ENCODE results near the gene SNX10.

The SNX10 gene

GRCh38 chr7:26337232-26337865 lies 45.7 kb downstream of the SNX10 start:
- no peak for DNase-seq

- DNase-seq, result no peak
Observed at GRCh38 chr7:26340476-26341018, 48.9 kb downstream of the SNX10 start.

- no peak for DNase-seq
Observed at GRCh38 chr7:26343320-26343832, 51.7 kb downstream of the SNX10 start.

- DNase-seq, result no peak
Observed at GRCh38 chr7:26343837-26344236, 52.2 kb downstream of the SNX10 start.

- DNase-seq, result no peak
Observed at GRCh38 chr7:26345202-26345601, 53.5 kb downstream of the SNX10 start.

GRCh38 chr7:26345837-26346236 lies 54.2 kb downstream of the SNX10 start:
- DNase-seq, result no peak

GRCh38 chr7:26346611-26347203 lies 55.0 kb downstream of the SNX10 start:
- no peak for DNase-seq

GRCh38 chr7:26348234-26348851 lies 56.7 kb downstream of the SNX10 start:
- DNase-seq, result no peak

GRCh38 chr7:26349005-26349915 lies 57.6 kb downstream of the SNX10 start:
- peak; percentile 41 to 78 for DNase-seq

- no peak for DNase-seq
Observed at GRCh38 chr7:26351171-26351570, 59.5 kb downstream of the SNX10 start.

- no peak for DNase-seq
Observed at GRCh38 chr7:26356229-26356628, 64.6 kb downstream of the SNX10 start.

- DNase-seq, result no peak
Observed at GRCh38 chr7:26356929-26357798, 65.5 kb downstream of the SNX10 start.

GRCh38 chr7:26357799-26358151 lies 66.1 kb downstream of the SNX10 start:
- no peak for DNase-seq

- DNase-seq, result no peak
Observed at GRCh38 chr7:26360650-26361049, 69.0 kb downstream of the SNX10 start.

- peak in 1 of 2 experiments; percentile 23 for DNase-seq
Observed at GRCh38 chr7:26361637-26362036, 70.0 kb downstream of the SNX10 start.

- no peak for DNase-seq
Observed at GRCh38 chr7:26363465-26363864, 71.8 kb downstream of the SNX10 start.

GRCh38 chr7:26365077-26365900 lies 73.6 kb downstream of the SNX10 start:
- peak; percentile 81 to 86 for DNase-seq

GRCh38 chr7:26365901-26366275 lies 74.2 kb downstream of the SNX10 start:
- DNase-seq, result no peak

- no peak for DNase-seq
Observed at GRCh38 chr7:26367219-26367711, 75.6 kb downstream of the SNX10 start.

- peak in 1 of 2 experiments; percentile 31 for DNase-seq
Observed at GRCh38 chr7:26368542-26368941, 76.9 kb downstream of the SNX10 start.

GRCh38 chr7:26369593-26369992 lies 77.9 kb downstream of the SNX10 start:
- DNase-seq, result peak; percentile 80 to 82
